22Rv1 (cell line): Measurements from ENCODE around the gene ITIH2.

ENCODE experiments used
- CTCF ChIP-seq: fragments of 450-650 bp; IDR thresholded peaks from 2 replicates; pipeline ENCODE4 v1.5.1; 2017; ENCODE audit warnings: mild to moderate bottlenecking
- ZFX ChIP-seq: fragments of 450-650 bp; IDR thresholded peaks from 2 replicates; pipeline ENCODE4 v1.6.1; 2017; ENCODE audit warnings: antibody characterized with exemption, borderline replicate concordance

- TF ChIP-seq CTCF, result no peak
- TF ChIP-seq ZFX, result no peak
These were observed 30.6 kb upstream of the ITIH2 start for GRCh38 chr10:7672341-7673134.
